HepG2 (cell line): ENCODE measurements around the gene CAMKMT. TPM values are rescaled to one million over a fixed set of nuclear protein-coding genes. Genes with fewer than 3 reads are reported as not detected.

Source experiments
- ATAC-seq: fragments of 200-7000 bp; cut with Tn5 transposase; 3 replicates; pipeline ENCODE4 v1.9.1; 2020; ENCODE audit warnings: mild to moderate bottlenecking, moderate library complexity
- BruUV-seq: library from RNA; stranded (reverse); fragments of 400-500 nt; replicated peaks from 2 replicates; lab custom pipeline; 2021; lab: Mats Ljungman, UMichigan
- CTCF ChIA-PET: fragments of 300-600 bp; formaldehyde crosslinking; extraction: SDS; loops from one replicate; lab custom pipeline; 2021; ENCODE audit warnings: low total read pairs, inconsistent platforms, low intra/inter-chr PET ratio; lab: Yijun Ruan, JAX
- POLR2A ChIA-PET: fragments of 350-600 bp; sonication (Branson Sonifier 250); formaldehyde crosslinking; loops from one replicate; lab custom pipeline; 2020; ENCODE audit warnings: antibody characterized with exemption, inconsistent platforms; lab: Yijun Ruan, JAX
- DNase-seq: peaks from one replicate; pipeline ENCODE4 v3.0.0-alpha.2; 2015; ENCODE audit warnings: low spot score
- FAIRE-seq: peaks from 3 replicates; lab custom pipeline; 2011; peaks lifted over from hg19 to GRCh38; lab: Jason Lieb, UNC
- H2AFZ ChIP-seq: one replicate; pipeline ENCODE4 v1.6.1; 2011; ENCODE audit warnings: low read length, inconsistent platforms
- H3K27ac ChIP-seq: fragments of 300-600 bp; 3 replicates; pipeline ENCODE4 v1.8.0; 2011; ENCODE audit warnings: mixed run types, mild to moderate bottlenecking, mixed read lengths, low read length, inconsistent platforms; ENCODE audit not compliant: insufficient read depth; ENCODE audit errors: extremely low read length
- H3K27me3 ChIP-seq, 2 experiments: fragments of 200-600 bp in 1 of 2; 2 replicates in 1 of 2; 3 replicates in 1 of 2; pipeline versions ENCODE4 v1.6.0 to v1.8.0; 2011; ENCODE audit warnings: low read length in 2 of 2, mild to moderate bottlenecking in 2 of 2, moderate library complexity in 2 of 2, inconsistent platforms in 1 of 2; ENCODE audit not compliant: insufficient read depth in 2 of 2, control insufficient read depth in 1 of 2
- H3K36me3 ChIP-seq, 2 experiments: fragments of 200-600 bp in 1 of 2; replicated peaks in 1 of 2; 2 replicates in 1 of 2; 3 replicates in 1 of 2; pipeline versions ENCODE4 v1.5.1 to v1.8.0; 2011; ENCODE audit warnings: low read length in 2 of 2, inconsistent platforms in 1 of 2; ENCODE audit not compliant: insufficient read depth in 2 of 2, control insufficient read depth in 1 of 2
- H3K4me1 ChIP-seq: 2 replicates; pipeline ENCODE4 v1.5.1; 2012; ENCODE audit warnings: low read length, inconsistent platforms; ENCODE audit not compliant: insufficient read depth
- H3K4me2 ChIP-seq: 2 replicates; pipeline ENCODE4 v1.6.0; 2011; ENCODE audit warnings: low read depth, low read length, inconsistent platforms
- H3K4me3 ChIP-seq, 3 experiments: fragments of 200-600 bp in 1 of 3; sonication (generic), shearing (Covaris generic) in 1 of 3; replicated peaks in 1 of 3; 2 replicates each; pipeline ENCODE4 v1.5.1; 2011 to 2016; ENCODE audit warnings: low read length in 3 of 3, inconsistent platforms in 2 of 3, low read depth in 2 of 3, mild to moderate bottlenecking in 2 of 3, control low read depth in 1 of 3, mixed read lengths in 1 of 3; ENCODE audit not compliant: insufficient read depth in 1 of 3
- H3K79me2 ChIP-seq: one replicate; pipeline ENCODE4 v1.6.1; 2011; ENCODE audit warnings: low read length, inconsistent platforms; ENCODE audit not compliant: insufficient read depth
- H3K9ac ChIP-seq: 2 replicates; pipeline ENCODE4 v1.6.0; 2011; ENCODE audit warnings: mild to moderate bottlenecking, low read depth, low read length, inconsistent platforms; ENCODE audit not compliant: insufficient read depth
- H3K9me3 ChIP-seq: 2 replicates; pipeline ENCODE4 v1.5.1; 2012; ENCODE audit warnings: mild to moderate bottlenecking, low read length
- H4K20me1 ChIP-seq: 2 replicates; pipeline ENCODE4 v1.6.0; 2011; ENCODE audit warnings: inconsistent platforms, mild to moderate bottlenecking, low read length, moderate library complexity; ENCODE audit not compliant: insufficient read depth
- HOXA3 ChIP-seq: sonication (generic); formaldehyde crosslinking; IDR thresholded peaks from 2 replicates; pipeline ENCODE4 v1.5.0; 2020; ENCODE audit warnings: missing genetic modification reagents
- IKZF1 ChIP-seq: fragments of 450-650 bp; IDR thresholded peaks from 2 replicates; pipeline ENCODE4 v1.7.1; 2016
- MED13 ChIP-seq: sonication (generic); formaldehyde crosslinking; IDR thresholded peaks from 2 replicates; pipeline ENCODE4 v1.5.0; 2020; ENCODE audit warnings: missing genetic modification reagents
- ONECUT2 ChIP-seq: sonication (generic); formaldehyde crosslinking; IDR thresholded peaks from 2 replicates; pipeline ENCODE4 v1.4.0; 2020; ENCODE audit warnings: missing genetic modification reagents
- PHF21A ChIP-seq: sonication (generic); formaldehyde crosslinking; IDR thresholded peaks from 2 replicates; pipeline ENCODE4 v1.5.0; 2020; ENCODE audit warnings: mild to moderate bottlenecking, missing genetic modification reagents
- PHF8 ChIP-seq: sonication (generic); formaldehyde crosslinking; IDR thresholded peaks from 2 replicates; pipeline ENCODE4 v1.5.0; 2020; ENCODE audit warnings: missing genetic modification reagents
- PTBP1 ChIP-seq: fragments of 200-400 bp; formaldehyde crosslinking; IDR thresholded peaks from 2 replicates; pipeline ENCODE4 v1.6.1; 2018; ENCODE audit warnings: low read length, low read depth; ENCODE audit not compliant: poor library complexity, severe bottlenecking
- ZBTB7B ChIP-seq: sonication (generic); formaldehyde crosslinking; IDR thresholded peaks from 2 replicates; pipeline ENCODE4 v1.4.0; 2020; ENCODE audit warnings: missing genetic modification reagents
- ZGPAT ChIP-seq: IDR thresholded peaks from 2 replicates; pipeline ENCODE4 v1.6.1; 2016; ENCODE audit warnings: mild to moderate bottlenecking
- ZNF446 ChIP-seq: sonication (generic); formaldehyde crosslinking; IDR thresholded peaks from 2 replicates; pipeline ENCODE4 v1.5.0; 2020; ENCODE audit warnings: mild to moderate bottlenecking, missing genetic modification reagents
- ZNF644 ChIP-seq: IDR thresholded peaks from 2 replicates; pipeline ENCODE4 v1.6.1; 2016; ENCODE audit warnings: low read depth
- ZNF766 ChIP-seq: sonication (generic); formaldehyde crosslinking; IDR thresholded peaks from 2 replicates; pipeline ENCODE4 v1.5.0; 2020; ENCODE audit warnings: missing genetic modification reagents, borderline replicate concordance
- ZNF781 ChIP-seq: sonication (generic); formaldehyde crosslinking; IDR thresholded peaks from 2 replicates; pipeline ENCODE4 v1.5.1; 2020; ENCODE audit warnings: borderline replicate concordance, mild to moderate bottlenecking, missing genetic modification reagents; ENCODE audit errors: not compliant biosample characterization
- WGBS: methylation state at CpG from one replicate; pipeline ENCODE4 v1.1.6; 2017; ENCODE audit warnings: low lambda C conversion rate; 5-methylcytosine and 5-hydroxymethylcytosine counted together
- in situ Hi-C: cut with HindIII; loops from 2 replicates; pipeline ENCODE4 v1.10.0; 2017; ENCODE audit warnings: low pct_unique_long_range_greater_than_20kb; ENCODE audit not compliant: extremely low pct_ligation_motif_present
- intact Hi-C: fragments of 100-400 bp; cut with micrococcal nuclease; formaldehyde crosslinking; loops from one replicate; pipeline ENCODE4 v1.10.0; 2022; ENCODE audit not compliant: unreplicated experiment
- polyA plus RNA-seq, 8 experiments: library from polyadenylated mRNA; depleted of rRNA in 3 of 8; stranded (reverse) in 7 of 8; unstranded in 1 of 8; fragments of >200 nt; fragmentation: Illumina TruSeq in 4 of 8; extraction: Trizol in 4 of 8; gene quantifications; 2 replicates each; pipeline versions ENCODE4 v1.2.1 to v1.2.3, GENCODE V29; 2011 to 2016; ENCODE audit warnings: low read depth in 4 of 8, missing spikeins in 1 of 8, mixed read lengths in 1 of 8; ENCODE audit not compliant: insufficient read depth in 1 of 8
- total RNA-seq, 5 experiments: library from RNA; depleted of rRNA; stranded (reverse); fragments of >200 nt; fragmentation: Illumina TruSeq; extraction: Trizol; gene quantifications; 2 replicates each; pipeline ENCODE4 v1.2.3, GENCODE V29; 2016; ENCODE audit warnings: low read depth in 1 of 5

The CAMKMT gene
- total and polyA plus RNA-seq, 2 of the 13 experiments (the other 11 are each of a cell fraction or from before 2014, with no cell fraction given), result 6.9 to 20.8 TPM

GRCh38 chr2:44453259-44453658 is 91.5 kb downstream of the CAMKMT start:
- ATAC-seq (no peak), DNase-seq (no peak), FAIRE-seq (no peak)
- in situ Hi-C loops (no loop called here), intact Hi-C loops (no loop called here)
- TF ChIP-seq HOXA3 (CRISPR knock-in tag), result no peak
- TF ChIP-seq PHF8 (CRISPR knock-in tag), result no peak
- no peak for TF ChIP-seq ZNF446 (CRISPR knock-in tag)
- TF ChIP-seq ONECUT2 (CRISPR knock-in tag), result no peak
- TF ChIP-seq ZBTB7B (CRISPR knock-in tag), result no peak
- no peak for TF ChIP-seq PTBP1
- TF ChIP-seq ZNF766 (CRISPR knock-in tag), result no peak
- no peak for TF ChIP-seq ZGPAT (CRISPR knock-in tag)
- TF ChIP-seq MED13 (CRISPR knock-in tag), result no peak
- no peak for TF ChIP-seq ZNF644 (CRISPR knock-in tag)
- no peak for TF ChIP-seq ZNF781 (CRISPR knock-in tag)
- TF ChIP-seq PHF21A (CRISPR knock-in tag), result no peak
- no peak for TF ChIP-seq IKZF1
- Histone ChIP-seq H3K36me3 (no peaks in the 10 kb centered on the region), H3K4me2 (no peak overlapping the region), H3K27me3 (no peaks in the 10 kb centered on the region; a peak in 1 of 5 replicates), H3K4me1 (peaks cover 21% of the 10 kb centered on the region), H3K9me3 (no peaks in the 10 kb centered on the region), H3K79me2 (no peaks in the 10 kb centered on the region), H3K27ac (no peak overlapping the region), H3K4me3 (no peak overlapping the region), H2AFZ (no peak overlapping the region), H3K9ac (no peak overlapping the region), H4K20me1 (no peaks in the 10 kb centered on the region)
- no TSS peak for BruUV-seq
- CTCF ChIA-PET, result no interaction called here
- POLR2A ChIA-PET, result no interaction called here
- 98% methylated on average over 1 of the region's 1 CpG for WGBS
